Activated CD4-positive, alpha-beta T cell treated with anti-CD3 and anti-CD28 coated beads, Interleukin-2, Interleukin-4, amounts not matched to agents 100 ng/mL and 50 ng/mL, durations not matched to agents 16 hours and 8 hours (primary cell): ENCODE data around the gene NUP54.

Source experiments
- DNase-seq: peaks from one replicate; pipeline ENCODE4 v3.0.0-alpha.2; 2020; ENCODE audit warnings: low spot score

The NUP54 gene, protein sequence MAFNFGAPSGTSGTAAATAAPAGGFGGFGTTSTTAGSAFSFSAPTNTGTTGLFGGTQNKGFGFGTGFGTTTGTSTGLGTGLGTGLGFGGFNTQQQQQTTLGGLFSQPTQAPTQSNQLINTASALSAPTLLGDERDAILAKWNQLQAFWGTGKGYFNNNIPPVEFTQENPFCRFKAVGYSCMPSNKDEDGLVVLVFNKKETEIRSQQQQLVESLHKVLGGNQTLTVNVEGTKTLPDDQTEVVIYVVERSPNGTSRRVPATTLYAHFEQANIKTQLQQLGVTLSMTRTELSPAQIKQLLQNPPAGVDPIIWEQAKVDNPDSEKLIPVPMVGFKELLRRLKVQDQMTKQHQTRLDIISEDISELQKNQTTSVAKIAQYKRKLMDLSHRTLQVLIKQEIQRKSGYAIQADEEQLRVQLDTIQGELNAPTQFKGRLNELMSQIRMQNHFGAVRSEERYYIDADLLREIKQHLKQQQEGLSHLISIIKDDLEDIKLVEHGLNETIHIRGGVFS

DNA sequence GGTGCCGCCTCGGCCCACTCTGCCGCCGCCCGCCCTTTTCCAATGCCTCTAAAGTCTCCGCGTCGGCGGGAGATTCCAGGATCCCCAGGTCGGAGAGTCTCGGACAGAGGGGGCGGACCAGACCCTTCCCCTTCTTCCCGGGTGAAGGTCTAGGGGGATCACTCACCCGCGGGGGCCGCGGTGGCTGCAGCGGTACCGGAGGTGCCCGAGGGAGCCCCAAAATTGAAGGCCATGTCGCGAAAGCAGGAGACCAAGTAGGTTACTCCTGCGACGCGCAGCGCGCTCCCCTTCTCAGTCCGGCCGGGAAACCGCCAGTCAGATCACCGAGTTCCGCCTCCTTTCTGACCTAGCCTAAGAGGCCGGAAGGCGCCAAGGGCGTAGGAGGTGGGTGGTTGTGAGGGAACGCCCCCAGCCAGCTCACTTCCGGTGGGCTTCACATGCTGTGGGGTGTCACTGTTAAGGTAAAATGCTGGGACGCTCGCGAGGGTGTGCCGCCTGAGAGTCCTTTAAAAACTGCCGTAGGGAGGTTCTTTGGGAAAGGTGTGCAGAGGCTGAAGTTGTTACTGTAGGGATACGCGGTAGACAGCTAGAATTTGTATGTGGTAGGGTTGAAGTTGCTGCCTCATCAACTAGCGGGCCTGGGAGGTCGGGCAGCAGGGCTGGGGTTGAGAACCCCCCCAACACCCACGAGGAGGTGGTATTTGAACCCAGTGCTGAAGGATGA lies at the start of gene NUP54:
Gene NUP54, minus strand, starts transcription at position 256 of the 724 bp plus-strand sequence. Its CDS starts 23 bp downstream, at position 233.
- DNase-seq = peak; percentile 97

DNA sequence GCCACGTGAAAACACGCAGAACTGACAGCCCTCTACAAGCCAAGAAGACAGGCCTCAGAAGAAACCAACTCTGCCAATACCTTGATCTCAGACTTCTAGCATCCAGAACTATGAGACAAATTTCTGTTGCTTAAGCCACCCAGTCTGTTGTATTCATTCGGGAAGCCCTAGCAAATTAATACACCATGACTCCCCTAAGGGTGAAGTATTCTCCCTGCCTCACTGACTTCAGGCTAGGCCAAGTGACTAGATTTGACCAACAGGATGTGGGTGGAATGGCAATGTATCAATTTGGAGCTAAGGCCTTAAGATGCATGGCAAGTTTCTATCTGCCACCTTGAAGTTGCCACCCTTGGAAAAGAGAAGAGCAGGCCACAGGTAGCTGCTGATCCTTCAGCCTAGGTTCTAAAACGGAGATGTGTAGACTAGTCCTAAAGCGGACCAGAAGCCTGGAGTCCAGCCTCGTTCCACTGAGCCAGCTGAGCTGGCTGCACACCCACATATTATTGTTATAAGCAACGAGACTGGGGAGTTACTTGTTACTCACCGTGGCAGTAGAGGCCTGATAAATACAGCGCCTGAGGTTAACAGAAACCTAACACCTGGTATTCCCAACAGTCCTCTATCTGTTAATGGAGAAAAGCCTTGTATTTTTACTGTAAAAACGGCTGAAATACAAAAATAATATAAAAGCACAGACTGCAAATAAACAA lies 49.0 kb upstream of the NUP54 start:
- DNase-seq = no peak

DNA sequence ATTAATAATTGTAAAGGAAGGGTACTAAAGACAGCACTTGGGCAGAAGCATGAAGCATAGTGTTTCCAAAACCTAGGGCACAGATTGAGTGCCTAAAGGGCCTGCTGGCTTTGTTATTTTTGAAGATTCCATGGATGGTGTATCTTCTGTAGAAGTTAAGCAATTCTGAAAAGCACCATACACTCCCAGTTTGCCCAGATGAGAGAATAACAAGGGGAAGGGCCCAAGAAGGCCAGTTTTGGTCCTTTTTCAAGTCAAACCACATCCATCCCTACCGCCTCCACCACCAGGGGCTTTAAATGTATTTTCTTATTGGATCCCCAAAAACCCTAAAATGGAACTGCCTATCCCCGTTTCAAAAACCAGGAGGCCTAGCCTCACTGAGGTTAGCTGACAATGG lies 48.2 kb upstream of the NUP54 start:
- no peak for DNase-seq

DNA sequence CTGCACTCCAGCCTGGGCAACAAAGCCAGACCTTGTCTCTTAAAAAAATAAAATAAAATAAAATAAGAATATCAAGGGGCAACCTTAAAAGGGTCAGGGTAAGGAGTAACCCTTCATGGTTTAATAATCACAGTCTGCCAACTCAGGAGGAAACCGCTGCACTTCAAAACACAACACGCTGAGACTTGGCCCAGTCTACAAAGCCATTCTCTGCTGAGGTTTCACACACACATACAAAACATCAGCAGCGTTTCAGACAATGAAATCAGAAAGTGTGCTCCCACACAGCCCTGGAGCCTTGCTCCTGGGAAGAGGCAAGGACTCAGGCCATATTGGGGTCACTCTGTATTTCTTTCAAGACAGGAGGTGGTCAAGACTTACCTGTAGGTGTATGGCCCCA lies 47.1 kb upstream of the NUP54 start:
- no peak for DNase-seq

GRCh38 chr4:76194325-76194724 lies 46.1 kb upstream of the NUP54 start:
- DNase-seq = no peak

- no peak for DNase-seq
Measured at GRCh38 chr4:76192236-76192635, 44.0 kb upstream of the NUP54 start.

- DNase-seq = no peak
Measured at GRCh38 chr4:76188557-76188956, 40.4 kb upstream of the NUP54 start.

DNA sequence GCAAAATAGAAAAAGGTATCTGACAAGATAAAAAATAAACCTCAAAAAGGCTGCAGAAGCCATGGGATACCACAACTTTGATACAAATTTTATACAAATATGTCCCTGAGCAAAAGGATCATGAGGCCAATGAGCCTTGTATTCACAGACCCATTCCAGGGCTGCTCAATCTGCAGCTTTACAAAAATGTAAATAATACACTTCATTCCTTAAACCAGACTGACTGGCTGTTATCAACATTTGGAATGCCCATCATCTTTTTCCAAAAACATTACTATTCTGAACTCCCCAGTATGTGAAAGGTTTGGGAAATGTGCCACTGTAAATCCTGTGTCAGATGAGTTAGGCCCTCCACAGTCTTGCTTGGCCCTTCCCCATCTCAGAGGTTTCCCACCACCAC lies 40.0 kb upstream of the NUP54 start:
- no peak for DNase-seq

GRCh38 chr4:76187152-76187551 lies 39.0 kb upstream of the NUP54 start:
- no peak for DNase-seq

- no peak for DNase-seq
Measured at GRCh38 chr4:76182463-76182862, 34.3 kb upstream of the NUP54 start.

- DNase-seq = peak; percentile 85
Measured at GRCh38 chr4:76179398-76180318, 31.5 kb upstream of the NUP54 start.

GRCh38 chr4:76178296-76178695 lies 30.1 kb upstream of the NUP54 start:
- DNase-seq = no peak

- DNase-seq = no peak
Measured at GRCh38 chr4:76177709-76178108, 29.5 kb upstream of the NUP54 start.

DNA sequence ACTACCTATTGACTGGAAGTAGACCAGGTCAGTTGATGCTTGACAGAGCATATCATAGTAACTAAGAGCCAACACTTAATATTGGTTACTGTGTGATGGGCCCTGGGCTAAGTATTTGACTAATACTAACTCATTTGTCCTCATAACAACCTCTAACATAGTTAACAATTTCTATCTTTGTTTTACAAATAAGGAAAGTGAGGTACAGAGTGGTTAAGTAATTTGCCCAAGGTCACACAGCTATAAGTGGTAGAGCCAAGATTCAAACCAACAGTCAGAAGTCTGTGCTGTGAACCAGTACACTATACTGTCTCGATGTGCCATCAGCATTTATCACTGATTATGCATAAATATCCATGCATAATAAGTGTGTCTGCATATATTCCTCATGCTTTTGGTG lies 27.1 kb upstream of the NUP54 start:
- DNase-seq = no peak

DNA sequence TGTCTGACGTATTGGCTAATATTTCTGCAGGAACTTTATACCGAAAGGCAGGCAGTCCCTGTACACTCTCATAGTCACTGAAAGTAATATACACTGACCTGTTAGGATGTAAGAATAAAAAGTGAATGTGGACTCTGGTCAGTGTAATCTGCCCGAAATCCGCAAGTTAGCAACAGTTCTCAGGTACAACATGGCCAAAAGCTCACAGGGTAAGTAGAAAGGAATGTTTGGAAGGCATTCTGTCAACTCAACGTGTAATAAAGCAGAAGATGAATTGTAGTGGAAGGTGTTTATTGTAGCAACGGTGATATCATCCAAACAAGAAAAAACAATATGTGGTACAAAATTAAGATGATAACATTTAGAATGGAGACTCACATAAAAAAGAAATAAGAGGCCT lies 26.0 kb upstream of the NUP54 start:
- DNase-seq = no peak

GRCh38 chr4:76168688-76169087 lies 20.5 kb upstream of the NUP54 start:
- DNase-seq = no peak

GRCh38 chr4:76166480-76166879 lies 18.3 kb upstream of the NUP54 start:
- no peak for DNase-seq

GRCh38 chr4:76160355-76160754 lies 12.2 kb upstream of the NUP54 start:
- no peak for DNase-seq

DNA sequence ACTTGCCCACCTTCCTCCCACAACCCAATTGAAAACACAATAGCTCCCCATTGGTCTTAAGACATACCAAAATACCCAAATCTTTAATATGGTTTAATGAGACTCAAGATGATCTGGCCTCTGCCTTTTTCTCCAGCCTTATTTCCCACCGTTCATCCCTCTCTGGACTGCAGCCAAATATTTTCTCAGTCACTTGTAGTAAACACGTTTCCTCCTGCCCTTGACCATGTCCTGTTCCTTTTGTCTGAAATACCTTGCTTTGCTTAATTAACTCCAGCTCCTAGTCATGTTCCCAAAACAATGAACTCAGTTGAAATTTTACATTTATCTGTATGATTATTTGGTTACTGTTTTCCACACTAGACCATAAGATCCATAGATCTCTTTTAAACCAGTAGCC lies 8.4 kb upstream of the NUP54 start:
- DNase-seq = no peak

DNA sequence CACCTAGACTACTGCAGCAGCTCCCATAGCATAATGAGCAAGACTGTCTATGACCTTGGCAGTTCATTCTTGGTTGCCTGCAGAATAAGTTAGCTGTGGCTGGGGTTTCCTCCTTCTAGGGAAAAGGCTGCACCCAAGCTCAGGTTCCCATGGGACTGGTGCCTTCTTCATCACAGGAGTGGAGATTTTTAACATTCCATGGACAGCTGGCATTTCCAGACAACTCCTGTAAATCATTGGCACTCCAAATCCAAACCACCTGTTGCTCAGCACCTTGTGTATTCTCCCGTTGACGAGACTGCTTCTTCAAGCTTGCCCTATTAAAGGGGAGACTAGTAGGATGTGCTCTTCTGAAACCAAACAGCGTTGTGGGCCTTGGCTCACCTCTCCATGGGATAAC lies 7.8 kb upstream of the NUP54 start:
- DNase-seq = no peak

GRCh38 chr4:76153356-76153755 lies 5.2 kb upstream of the NUP54 start:
- DNase-seq = no peak
